ENCODE results near the gene LRBA. TPM values are rescaled to one million over a fixed set of nuclear protein-coding genes. Genes with fewer than 3 reads are reported as not detected.
A peak's percentile ranks its signal among the peaks of the same experiment; 100 is the strongest.

LRBA gene
- total RNA-seq, 1 experiment from 2014 or later: 25.9 TPM

- no peak for DNase-seq (ENCODE audit: low spot score)
Measured at GRCh38 chr4:150805183-150806025, 209.7 kb downstream of the LRBA start.

- no peak for DNase-seq (ENCODE audit: low spot score)
Measured at GRCh38 chr4:150801833-150802232, 213.3 kb downstream of the LRBA start.

- DNase-seq (ENCODE audit: low spot score): peak; percentile 4
Measured at GRCh38 chr4:150799207-150799606, 215.9 kb downstream of the LRBA start.

- DNase-seq (ENCODE audit: low spot score): peak; percentile 30
Measured at GRCh38 chr4:150794706-150795105, 220.4 kb downstream of the LRBA start.

- DNase-seq (ENCODE audit: low spot score): no peak
Measured at GRCh38 chr4:150789864-150790263, 225.2 kb downstream of the LRBA start.

- DNase-seq (ENCODE audit: low spot score): no peak
Measured at GRCh38 chr4:150784939-150785338, 230.1 kb downstream of the LRBA start.

GRCh38 chr4:150784305-150784704 lies 230.8 kb downstream of the LRBA start:
- no peak for DNase-seq (ENCODE audit: low spot score)

- DNase-seq (ENCODE audit: low spot score): no peak
Measured at GRCh38 chr4:150782921-150783320, 232.2 kb downstream of the LRBA start.

GRCh38 chr4:150782311-150782710 lies 232.8 kb downstream of the LRBA start:
- DNase-seq (ENCODE audit: low spot score): peak; percentile 25

GRCh38 chr4:150781191-150781590 lies 233.9 kb downstream of the LRBA start:
- no peak for DNase-seq (ENCODE audit: low spot score)

- DNase-seq (ENCODE audit: low spot score): no peak
Measured at GRCh38 chr4:150779707-150780106, 235.4 kb downstream of the LRBA start.

- DNase-seq (ENCODE audit: low spot score): no peak
Measured at GRCh38 chr4:150773729-150774449, 241.2 kb downstream of the LRBA start.

GRCh38 chr4:150773032-150773431 lies 242.1 kb downstream of the LRBA start:
- no peak for DNase-seq (ENCODE audit: low spot score)

- DNase-seq (ENCODE audit: low spot score): no peak
Measured at GRCh38 chr4:150771382-150771781, 243.7 kb downstream of the LRBA start.

- peak; percentile 19 for DNase-seq (ENCODE audit: low spot score)
Measured at GRCh38 chr4:150769845-150770244, 245.2 kb downstream of the LRBA start.

- DNase-seq (ENCODE audit: low spot score): peak; percentile 86
Measured at GRCh38 chr4:150769248-150769647, 245.8 kb downstream of the LRBA start.

- no peak for DNase-seq (ENCODE audit: low spot score)
Measured at GRCh38 chr4:150768497-150768896, 246.6 kb downstream of the LRBA start.

- DNase-seq (ENCODE audit: low spot score): no peak
Measured at GRCh38 chr4:150765216-150765615, 249.9 kb downstream of the LRBA start.

GRCh38 chr4:150751648-150752047 lies 263.4 kb downstream of the LRBA start:
- no peak for DNase-seq (ENCODE audit: low spot score)

- no peak for DNase-seq (ENCODE audit: low spot score)
Measured at GRCh38 chr4:150750824-150751223, 264.3 kb downstream of the LRBA start.

GRCh38 chr4:150746156-150746555 lies 268.9 kb downstream of the LRBA start:
- DNase-seq (ENCODE audit: low spot score): peak; percentile 60

- DNase-seq (ENCODE audit: low spot score): no peak
Measured at GRCh38 chr4:150744570-150744969, 270.5 kb downstream of the LRBA start.

Measured in A172 (cell line).